ENCODE measurements around the gene CABS1. TPM values are rescaled to one million over a fixed set of nuclear protein-coding genes. Genes with fewer than 3 reads are reported as not detected.

Gene CABS1
- total and polyA plus RNA-seq, 9 donors = 0.53 TPM; not detected in 8

- WGBS (ENCODE audit: insufficient coverage) = no CpG with 5 or more reads among the region's 3 CpGs
- DNase-seq = no peak
- Histone ChIP-seq H3K27ac (ENCODE audit: low read length) (no peak overlapping the region), H3K36me3 (ENCODE audit: control insufficient read depth, insufficient read depth, low read length) (no peaks in the 10 kb centered on the region), H3K9me3 (replicated peaks; ENCODE audit: control insufficient read depth, low read depth, low read length) (no peaks in the 10 kb centered on the region), H3K27me3 (ENCODE audit: control insufficient read depth, insufficient read depth, low read length) (no peaks in the 10 kb centered on the region), H3K4me3 (ENCODE audit: low read length) (no peak overlapping the region), H3K4me1 (ENCODE audit: control insufficient read depth, insufficient read depth, low read length) (no peaks in the 10 kb centered on the region)
Measured at GRCh38 chr4:70372760-70373159, 38.0 kb downstream of the CABS1 start.

- WGBS (ENCODE audit: insufficient coverage) = no CpG with 5 or more reads among the region's 3 CpGs
- no peak overlapping the region for H3K4me3 ChIP-seq (ENCODE audit: low read length)
Measured at GRCh38 chr4:70380578-70380977, 45.8 kb downstream of the CABS1 start.

GRCh38 chr4:70382691-70383181, 48.0 kb downstream of the CABS1 start, which contains the start of gene SMR3B:
Gene SMR3B, plus strand, starts transcription at chr4:70383131. Its CDS starts 1,380 bp downstream, at chr4:70384511.
- no peaks in the 10 kb centered on the region for H3K4me1 ChIP-seq (ENCODE audit: control insufficient read depth, insufficient read depth, low read length)
- H3K27me3 ChIP-seq (ENCODE audit: control insufficient read depth, insufficient read depth, low read length) = no peaks in the 10 kb centered on the region
- H3K4me3 ChIP-seq (ENCODE audit: low read length) = no peak within 1 kb of the TSS
- H3K36me3 ChIP-seq (ENCODE audit: control insufficient read depth, insufficient read depth, low read length) = no peaks in the 10 kb centered on the region
- H3K27ac ChIP-seq (ENCODE audit: low read length) = no peak within 1 kb of the TSS
- 60% methylated on average over 1 of the region's 5 CpGs for WGBS (ENCODE audit: insufficient coverage)
- DNase-seq = no peak
- no peaks in the 10 kb centered on the region for H3K9me3 ChIP-seq (replicated peaks; ENCODE audit: control insufficient read depth, low read depth, low read length)

More at GRCh38 chr4:70380578-70380977, 45.8 kb downstream of the CABS1 start:
- Histone ChIP-seq H3K27me3 (ENCODE audit: control insufficient read depth, insufficient read depth, low read length) (no peaks in the 10 kb centered on the region), H3K27ac (ENCODE audit: low read length) (no peak overlapping the region), H3K4me1 (ENCODE audit: control insufficient read depth, insufficient read depth, low read length) (no peaks in the 10 kb centered on the region), H3K9me3 (replicated peaks; ENCODE audit: control insufficient read depth, low read depth, low read length) (no peaks in the 10 kb centered on the region), H3K36me3 (ENCODE audit: control insufficient read depth, insufficient read depth, low read length) (no peaks in the 10 kb centered on the region)
- DNase-seq = no peak

Other genes with a start within 250 kb of the CABS1 start
- gene PRR27, start 180.7 kb upstream of the CABS1 start, total RNA-seq = not detected
- gene PRR27, start 180.7 kb upstream of the CABS1 start, polyA plus RNA-seq (ENCODE audit: insufficient read depth in 1 of 8, insufficient read length in 8 of 8, low replicate concordance in 1 of 8) = under 1 TPM in 2 of 8 donors, not detected in 6; 0.04 to 0.06 TPM
- not detected for gene ODAM, start 139.3 kb upstream of the CABS1 start, total RNA-seq
- gene ODAM, start 139.3 kb upstream of the CABS1 start, polyA plus RNA-seq (ENCODE audit: insufficient read depth in 1 of 8, insufficient read length in 8 of 8, low replicate concordance in 1 of 8) = under 1 TPM in 1 of 8 donors, not detected in 7; 0.34 TPM
- gene FDCSP, start 108.9 kb upstream of the CABS1 start, total RNA-seq = 0.13 TPM
- under 1 TPM in 3 of 8 donors, not detected in 5; 0.29 to 0.71 (median 0.48) TPM for gene FDCSP, start 108.9 kb upstream of the CABS1 start, polyA plus RNA-seq (ENCODE audit: insufficient read depth in 1 of 8, insufficient read length in 8 of 8, low replicate concordance in 1 of 8)
- not detected for gene CSN3, start 92.4 kb upstream of the CABS1 start, total RNA-seq
- gene CSN3, start 92.4 kb upstream of the CABS1 start, polyA plus RNA-seq (ENCODE audit: insufficient read depth in 1 of 8, insufficient read length in 8 of 8, low replicate concordance in 1 of 8) = not detected
- not detected for gene SMR3A, start 25.8 kb downstream of the CABS1 start, total RNA-seq
- gene SMR3A, start 25.8 kb downstream of the CABS1 start, polyA plus RNA-seq (ENCODE audit: insufficient read depth in 1 of 8, insufficient read length in 8 of 8, low replicate concordance in 1 of 8) = not detected
- gene SMR3B, start 48.1 kb downstream of the CABS1 start, total RNA-seq = not detected
- gene SMR3B, start 48.1 kb downstream of the CABS1 start, polyA plus RNA-seq (ENCODE audit: insufficient read depth in 1 of 8, insufficient read length in 8 of 8, low replicate concordance in 1 of 8) = under 1 TPM in 1 of 8 donors, not detected in 7; 0.20 TPM
- gene OPRPN, start 63.0 kb downstream of the CABS1 start, total RNA-seq = not detected
- not detected for gene OPRPN, start 63.0 kb downstream of the CABS1 start, polyA plus RNA-seq (ENCODE audit: insufficient read depth in 1 of 8, insufficient read length in 8 of 8, low replicate concordance in 1 of 8)
- gene MUC7, start 137.2 kb downstream of the CABS1 start, total RNA-seq = not detected
- under 1 TPM in 2 of 8 donors, not detected in 6; 0.15 to 0.36 TPM for gene MUC7, start 137.2 kb downstream of the CABS1 start, polyA plus RNA-seq (ENCODE audit: insufficient read depth in 1 of 8, insufficient read length in 8 of 8, low replicate concordance in 1 of 8)
- not detected for gene AMTN, start 183.6 kb downstream of the CABS1 start, total RNA-seq
- not detected for gene AMTN, start 183.6 kb downstream of the CABS1 start, polyA plus RNA-seq (ENCODE audit: insufficient read depth in 1 of 8, insufficient read length in 8 of 8, low replicate concordance in 1 of 8)